Umbilical cord (tissue), 2 donors: ENCODE measurements around the gene TBC1D23. TPM values are rescaled to one million over a fixed set of nuclear protein-coding genes. Genes with fewer than 3 reads are reported as not detected.
"Not testable (repeated sequence)": the region's sequence is repeated elsewhere in the genome, so short reads cannot be mapped to it uniquely, and the experiment has no call there.

Experiments
- DNase-seq: peaks from one replicate; pipeline ENCODE4 v3.0.0-alpha.2; 2015; ENCODE audit warnings: low spot score
- total RNA-seq: library from RNA; depleted of rRNA; stranded (reverse); fragments of >200 nt; gene quantifications from one replicate; pipeline ENCODE4 v1.2.3, GENCODE V29; 2014; ENCODE audit warnings: low replicate concordance; ENCODE audit not compliant: insufficient read depth

TBC1D23 gene
- total RNA-seq, 1 donor from 2014 or later: 67.4 TPM

DNA sequence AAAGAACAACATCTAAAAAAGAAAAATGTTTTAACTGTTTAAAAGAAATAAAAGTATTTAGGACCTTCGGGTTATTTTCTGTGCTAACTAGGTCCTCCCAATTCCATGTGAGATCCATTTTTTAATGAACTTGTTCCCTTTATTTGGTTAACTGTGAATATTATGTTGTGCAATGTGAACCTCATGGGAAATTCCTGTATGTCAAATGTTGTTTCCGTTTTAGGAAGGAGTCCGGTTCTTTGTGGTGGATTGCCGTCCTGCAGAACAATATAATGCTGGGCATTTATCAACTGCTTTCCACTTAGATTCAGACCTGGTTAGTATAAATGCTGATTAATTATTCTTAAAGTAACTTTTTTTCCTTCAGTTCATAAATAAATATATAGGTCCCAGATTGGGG is 38.2 kb downstream of the TBC1D23 start:
- no peak for DNase-seq

DNA sequence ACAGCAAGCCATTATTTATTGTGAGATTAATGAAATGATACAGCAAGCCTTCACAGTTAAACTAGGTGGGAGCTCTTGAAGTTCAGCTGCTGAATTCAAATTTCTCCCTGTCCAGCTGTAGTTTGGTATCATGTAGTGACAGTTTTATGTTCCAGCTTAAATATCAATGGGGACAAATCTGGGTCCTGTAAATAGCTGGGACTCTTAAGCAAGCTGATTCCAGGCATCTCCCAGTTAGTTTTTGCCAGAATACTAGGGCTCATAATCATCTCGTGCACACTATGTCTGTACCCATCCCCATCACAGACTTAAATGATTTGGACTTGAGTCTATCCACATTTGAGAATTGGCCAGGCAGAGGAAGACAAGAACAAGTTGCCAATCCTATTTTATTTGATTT is 45.9 kb downstream of the TBC1D23 start:
- DNase-seq: no peak

DNA sequence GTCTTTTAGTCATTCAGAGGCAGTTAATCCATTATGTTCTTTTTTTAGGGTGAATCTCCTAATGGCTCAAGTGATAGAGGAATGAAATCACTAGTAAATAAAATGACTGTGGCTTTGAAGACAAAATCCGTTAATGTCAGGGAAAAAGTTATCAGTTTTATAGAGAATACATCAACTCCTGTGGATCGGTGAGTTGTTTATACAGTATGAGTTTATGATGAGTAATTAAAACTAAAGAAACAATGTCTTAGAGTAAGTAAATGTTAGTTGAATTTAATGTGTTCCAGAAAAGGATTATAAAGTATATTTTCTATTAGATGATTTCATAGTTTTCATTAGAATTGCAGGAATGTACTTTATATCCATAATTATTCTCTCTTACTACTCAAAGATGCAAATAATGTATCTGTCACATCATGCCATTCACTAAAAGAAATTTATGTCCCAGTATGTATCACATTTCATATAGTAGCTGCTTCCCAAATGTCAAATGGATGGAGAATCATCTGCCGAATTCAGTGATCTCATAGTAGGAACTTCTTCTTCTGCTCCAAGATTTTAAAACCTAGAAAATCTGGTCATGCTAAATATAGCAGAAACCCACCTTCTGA is 49.7 kb downstream of the TBC1D23 start:
- no peak for DNase-seq

DNA sequence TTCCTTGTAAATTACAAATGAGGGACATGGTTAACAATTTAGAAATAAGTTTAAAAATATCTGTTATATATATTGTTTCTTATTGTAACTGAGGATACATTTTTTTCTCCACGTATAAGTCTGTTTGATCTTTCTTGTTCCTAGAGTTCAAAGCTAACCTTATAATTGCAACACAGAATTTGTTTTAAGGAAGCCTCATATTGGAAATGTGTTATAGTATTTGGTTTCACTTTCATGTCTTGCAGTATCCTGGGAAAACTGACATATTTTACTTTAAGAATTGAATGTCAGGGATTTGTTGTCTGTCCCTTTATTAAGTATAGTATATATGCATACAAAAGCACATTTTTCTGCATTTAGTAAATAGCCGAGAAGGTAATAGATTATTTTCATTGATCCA is 50.2 kb downstream of the TBC1D23 start:
- no peak for DNase-seq

DNA sequence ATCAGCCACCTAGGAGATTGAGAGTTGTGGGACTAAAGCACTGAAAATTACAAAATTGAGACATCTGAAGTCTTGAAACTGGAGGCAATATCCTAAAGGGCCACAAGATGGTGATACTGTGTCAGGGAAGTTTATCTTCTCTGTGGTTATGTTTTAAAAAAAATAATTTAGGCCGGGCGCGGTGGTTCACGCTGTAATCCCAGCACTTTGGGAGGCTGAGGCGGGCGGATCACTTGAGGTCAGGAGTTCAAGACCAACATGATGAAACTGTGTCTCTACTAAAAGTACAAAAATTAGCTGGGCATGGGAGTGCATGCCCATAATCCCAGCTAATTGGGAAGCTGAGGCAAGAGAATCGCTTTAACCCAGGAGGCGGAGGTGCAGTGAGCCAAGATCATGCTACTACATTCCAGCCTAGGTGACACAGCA is 55.9 kb downstream of the TBC1D23 start:
- peak; percentile 70 for DNase-seq

DNA sequence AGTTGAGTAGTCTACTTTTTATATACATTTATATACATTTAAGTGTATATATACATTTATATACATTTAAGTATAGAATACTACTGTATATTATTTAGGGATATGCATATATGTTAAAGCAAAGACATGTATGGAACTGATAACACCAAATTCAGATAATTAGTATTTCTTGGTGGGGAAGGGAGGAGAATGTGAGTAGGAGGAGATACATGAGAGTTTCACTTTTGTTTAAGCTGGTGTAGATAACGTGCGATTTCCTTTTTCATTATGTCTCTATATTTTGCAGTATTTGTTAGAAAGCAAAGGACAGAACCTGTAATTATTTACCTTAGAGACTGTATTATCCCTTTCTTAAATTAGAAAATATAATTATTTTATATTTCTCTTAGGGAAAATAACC is 57.1 kb downstream of the TBC1D23 start:
- no peak for DNase-seq

DNA sequence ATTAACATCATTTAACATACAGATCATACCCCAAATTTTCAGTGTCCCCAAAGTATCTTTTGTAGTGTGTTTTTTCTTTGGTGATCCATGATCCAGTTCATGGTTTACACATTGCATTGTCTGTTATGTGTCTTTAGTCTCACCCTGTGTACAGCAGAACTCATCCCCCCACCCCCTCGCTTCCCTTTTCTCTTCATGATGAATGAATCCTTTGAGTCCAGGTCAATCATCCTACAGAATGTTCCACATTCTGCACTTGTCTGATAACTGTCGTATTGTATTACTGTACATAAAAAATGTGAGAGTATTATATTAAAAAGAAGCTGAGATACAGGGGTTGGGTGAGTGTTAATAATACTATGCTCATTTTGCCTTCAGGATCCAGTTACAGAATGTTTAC is 59.2 kb downstream of the TBC1D23 start:
- DNase-seq: no peak

DNA sequence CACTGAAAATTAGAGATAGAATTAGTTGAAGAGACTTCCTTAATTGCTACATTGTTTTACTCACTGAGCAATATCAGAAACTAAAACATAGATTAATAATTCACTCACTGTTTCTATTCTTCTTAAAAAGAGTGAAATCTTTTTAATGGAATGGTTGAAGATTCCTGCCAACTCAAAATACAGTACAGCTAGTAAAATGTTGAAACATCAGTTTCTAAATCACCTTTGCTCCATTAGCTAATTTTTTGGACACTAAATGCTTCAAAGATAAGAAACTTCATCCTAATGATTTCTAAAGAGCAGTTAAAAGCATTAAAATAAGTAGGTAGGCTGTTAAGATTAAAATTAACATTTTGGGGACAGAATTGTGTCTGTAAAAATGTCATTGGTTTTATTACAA is 63.3 kb downstream of the TBC1D23 start:
- DNase-seq: no peak

DNA sequence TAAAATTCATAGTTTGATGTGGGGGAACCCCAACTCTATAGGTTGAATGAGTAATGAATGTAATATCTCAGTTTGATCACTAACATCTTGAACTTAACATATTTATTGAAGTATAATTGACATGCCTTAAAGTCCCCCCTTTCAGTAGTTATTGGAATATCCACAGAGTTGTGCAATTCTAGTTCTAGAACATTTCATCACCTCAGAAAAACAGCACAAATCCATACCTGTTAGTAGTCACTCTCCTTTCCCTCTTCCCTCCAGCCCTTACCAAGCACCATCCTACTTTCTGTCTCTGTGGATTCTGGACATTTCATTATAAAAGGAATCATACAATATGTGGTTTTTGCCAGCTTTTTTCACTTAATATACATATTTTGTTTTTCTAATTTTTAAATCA is 65.0 kb downstream of the TBC1D23 start:
- no peak for DNase-seq

DNA sequence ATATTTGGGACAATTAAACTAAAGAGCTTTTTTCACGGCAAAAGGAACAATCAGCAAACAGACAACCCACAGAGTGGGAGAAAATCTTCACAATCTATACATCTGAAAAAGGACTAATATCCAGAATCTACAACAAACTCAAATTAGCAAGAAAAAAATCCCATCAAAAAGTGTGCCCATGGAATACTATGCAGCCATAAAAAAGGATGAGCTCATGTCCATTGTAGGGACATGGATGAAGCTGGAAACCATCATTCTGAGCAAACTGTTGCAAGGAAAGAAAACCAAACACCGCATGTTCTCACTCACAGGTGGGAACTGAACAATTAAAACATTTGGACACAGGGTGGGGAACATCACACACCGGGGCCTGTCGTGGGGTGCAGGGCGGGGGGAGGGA is 66.6 kb downstream of the TBC1D23 start:
- DNase-seq: not testable (repeated sequence)

DNA sequence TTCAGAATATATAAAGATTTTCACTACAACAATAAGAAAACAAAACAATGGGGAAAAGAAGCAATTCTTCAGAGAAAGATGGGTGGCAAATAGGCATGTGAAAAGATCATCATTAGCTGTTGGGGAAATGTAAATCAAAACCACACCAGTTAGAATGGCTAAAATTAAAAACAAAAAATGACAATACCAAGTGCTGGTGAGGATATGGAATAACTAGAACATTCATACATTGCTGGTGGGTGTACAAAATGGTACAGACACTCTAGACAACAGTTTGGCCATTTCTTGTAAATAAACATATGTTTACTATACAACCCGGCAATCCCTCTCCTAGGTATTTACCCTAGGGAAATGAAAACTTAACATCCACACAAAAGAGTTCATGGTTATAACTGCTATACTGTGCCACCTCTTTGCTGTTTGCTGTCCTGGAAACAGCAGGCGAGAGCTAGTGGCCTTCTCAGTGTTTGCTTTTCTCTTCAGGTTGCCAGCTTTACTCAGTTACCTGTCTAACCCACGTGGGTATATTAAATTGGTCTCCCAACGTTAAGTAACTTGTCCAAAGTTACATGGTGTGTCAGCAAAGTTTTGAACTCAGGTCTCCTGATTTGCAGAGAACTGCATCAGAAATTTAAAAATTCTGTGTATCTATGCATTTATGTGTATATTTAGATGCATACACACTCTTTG is 69.2 kb downstream of the TBC1D23 start:
- DNase-seq: no peak

DNA sequence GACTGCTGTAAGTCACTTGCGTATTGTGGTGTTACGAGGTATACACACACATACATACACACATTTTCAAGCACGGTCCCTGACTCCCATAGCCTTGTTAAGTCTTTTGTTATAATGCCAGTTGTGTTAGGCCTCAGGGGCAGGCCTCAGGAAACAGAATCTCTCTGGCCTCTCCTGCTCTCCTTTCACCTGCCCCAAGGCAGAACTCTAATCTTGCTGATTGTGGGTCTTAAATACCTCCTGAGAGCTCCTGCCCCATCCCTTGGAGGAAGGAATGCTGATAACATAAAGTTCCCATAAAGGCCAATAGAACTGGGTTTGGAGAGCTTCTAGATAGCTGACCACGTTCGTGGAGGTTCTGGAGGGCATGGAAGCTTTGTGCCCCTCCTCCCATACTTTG is 69.9 kb downstream of the TBC1D23 start:
- DNase-seq: no peak

DNA sequence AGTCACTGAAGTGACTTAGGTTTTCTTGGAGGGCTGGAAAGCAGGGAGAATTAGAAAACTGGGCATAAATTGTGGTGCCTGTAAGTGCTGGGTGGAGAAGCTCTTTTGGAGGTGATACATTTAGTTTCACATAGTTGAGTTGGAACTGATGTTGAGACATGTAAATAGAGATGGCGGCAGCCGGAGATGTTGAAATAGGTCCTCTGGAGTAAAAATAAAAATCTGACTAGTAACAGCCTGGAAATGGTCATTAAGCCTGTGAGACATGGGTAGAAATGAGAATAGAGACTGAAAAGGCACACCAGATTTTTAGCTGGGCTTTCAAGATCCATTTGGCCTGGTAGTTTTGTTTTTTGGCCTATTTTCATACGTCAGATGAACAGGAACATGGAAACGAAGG is 70.9 kb downstream of the TBC1D23 start:
- DNase-seq: no peak

DNA sequence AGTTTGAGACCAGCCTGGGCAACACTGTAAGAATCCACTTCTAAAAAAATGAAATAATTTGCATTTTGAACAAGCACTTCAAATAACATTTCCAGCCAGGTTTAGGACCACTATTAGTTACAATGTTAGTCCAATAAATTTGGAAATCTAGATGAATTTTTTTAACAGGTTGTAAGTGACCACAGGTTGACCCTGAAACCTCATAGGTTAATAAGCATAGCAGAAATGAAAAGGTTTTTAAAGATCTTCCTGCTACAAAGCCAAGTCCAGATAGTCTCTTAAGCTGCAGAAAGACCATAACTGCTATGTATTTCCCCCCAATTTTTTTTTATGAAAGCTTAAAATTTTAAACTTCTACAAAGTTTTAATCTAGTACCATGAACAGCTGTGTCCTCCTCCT is 72.3 kb downstream of the TBC1D23 start:
- DNase-seq: no peak

DNA sequence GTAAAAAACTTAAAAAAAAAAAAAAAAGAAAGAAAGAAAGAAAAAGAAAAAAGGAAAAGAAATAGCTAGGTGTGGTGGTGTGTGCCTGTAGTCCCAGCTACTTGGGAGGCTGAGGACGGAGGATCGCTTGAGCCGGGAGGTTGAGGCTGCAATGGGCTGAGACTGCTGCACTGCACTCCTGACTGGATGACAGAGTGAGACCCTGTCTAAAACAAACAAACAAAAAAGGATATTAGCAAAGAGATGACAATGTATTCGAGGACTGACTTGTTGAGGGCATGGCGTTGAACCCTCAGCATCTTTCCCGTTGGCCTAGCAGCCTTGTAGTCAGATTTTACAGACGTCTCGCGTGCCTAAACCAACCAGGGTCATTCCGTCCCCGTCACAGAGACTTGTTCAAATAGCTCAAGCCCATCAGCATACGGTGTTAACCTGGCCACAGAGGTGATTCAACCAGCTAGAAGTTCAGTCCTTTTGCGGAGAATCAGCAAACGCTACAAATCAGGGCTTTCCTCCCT is 73.2 kb downstream of the TBC1D23 start:
- DNase-seq: no peak

DNA sequence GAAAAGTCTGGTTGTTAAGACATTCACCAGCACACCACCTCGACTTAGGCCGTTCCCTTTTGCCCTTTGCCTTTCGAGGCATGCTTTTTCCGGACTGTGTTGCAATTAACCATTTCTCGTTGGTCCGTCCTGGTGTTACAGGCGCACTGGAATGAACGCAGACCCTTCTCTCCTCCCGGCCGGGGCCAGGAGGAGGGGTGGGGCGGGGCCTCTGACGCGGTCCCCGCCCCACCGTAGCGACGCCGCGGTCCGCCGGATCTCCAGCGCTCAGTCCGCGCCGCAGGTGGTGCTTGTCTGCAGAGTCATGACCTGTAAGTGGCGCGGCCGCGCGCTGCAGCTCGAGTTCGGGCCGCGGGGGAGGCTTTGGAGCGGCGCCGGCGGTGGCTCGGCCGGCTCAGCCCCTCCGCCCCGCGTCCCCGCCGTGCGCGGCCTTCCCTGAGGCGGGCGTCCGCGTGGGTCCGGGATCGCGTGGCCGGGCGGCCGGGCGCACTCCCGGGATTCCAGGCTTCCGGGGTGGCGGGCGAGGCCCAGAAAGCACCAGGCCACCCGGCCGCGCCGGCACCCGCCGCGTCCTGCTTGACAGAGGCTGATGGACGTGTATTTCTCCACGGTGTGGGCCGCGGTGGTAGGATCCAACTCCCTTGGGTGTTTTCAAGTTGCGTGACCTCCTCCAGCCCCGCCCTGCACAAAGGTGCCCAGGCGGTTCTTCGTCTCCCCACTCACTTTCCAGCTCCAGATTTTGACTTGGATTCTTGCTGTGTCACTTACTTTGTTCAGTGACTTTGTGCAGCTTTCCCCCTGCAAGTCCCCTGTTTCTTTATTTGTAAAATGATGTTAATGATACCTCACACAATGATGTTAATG is 73.9 kb downstream of the TBC1D23 start, which contains the start of gene NIT2:
TSS of gene NIT2 (plus strand) at position 270 of the 864 bp plus-strand sequence. CDS start at position 305, 35 bp downstream.
- peak; percentile 81 for DNase-seq

DNA sequence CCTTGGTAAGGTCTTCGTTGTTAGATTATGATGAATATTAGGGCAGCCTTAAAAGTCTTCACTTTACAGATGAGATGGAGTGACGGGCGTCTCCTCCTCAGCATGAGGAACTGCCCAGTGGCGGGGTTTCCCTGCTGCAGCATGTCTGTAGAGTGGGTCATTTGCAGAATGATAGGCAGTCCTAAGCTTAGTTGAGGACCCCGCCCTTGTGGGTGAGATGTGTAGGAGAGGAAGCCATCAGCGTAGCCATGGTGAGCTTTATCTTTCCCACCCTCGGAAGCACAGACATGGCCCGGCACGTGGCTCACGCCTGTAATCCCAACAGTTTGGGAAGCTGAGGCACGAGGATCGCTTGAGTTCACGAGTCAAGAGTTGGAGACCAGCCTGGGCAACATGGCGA is 74.6 kb downstream of the TBC1D23 start:
- peak; percentile 12 for DNase-seq

DNA sequence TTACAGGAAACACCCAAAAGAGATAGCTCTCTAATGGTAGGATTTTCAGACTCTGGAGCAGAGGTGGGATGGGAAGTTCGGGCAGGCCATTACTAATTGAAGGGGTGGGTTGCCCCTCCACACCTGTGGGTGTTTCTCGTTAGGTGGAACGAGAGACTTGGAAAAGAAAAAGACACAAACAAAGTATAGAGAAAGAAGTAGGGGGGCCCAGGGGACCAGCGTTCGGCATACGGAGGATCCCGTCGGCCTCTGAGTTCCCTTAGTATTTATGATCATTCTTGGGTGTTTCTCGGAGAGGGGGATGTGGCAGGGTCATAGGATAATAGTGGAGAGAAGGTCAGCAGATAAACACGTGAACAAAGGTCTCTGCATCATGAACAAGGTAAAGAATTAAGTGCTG is 75.4 kb downstream of the TBC1D23 start:
- not testable (repeated sequence) for DNase-seq

DNA sequence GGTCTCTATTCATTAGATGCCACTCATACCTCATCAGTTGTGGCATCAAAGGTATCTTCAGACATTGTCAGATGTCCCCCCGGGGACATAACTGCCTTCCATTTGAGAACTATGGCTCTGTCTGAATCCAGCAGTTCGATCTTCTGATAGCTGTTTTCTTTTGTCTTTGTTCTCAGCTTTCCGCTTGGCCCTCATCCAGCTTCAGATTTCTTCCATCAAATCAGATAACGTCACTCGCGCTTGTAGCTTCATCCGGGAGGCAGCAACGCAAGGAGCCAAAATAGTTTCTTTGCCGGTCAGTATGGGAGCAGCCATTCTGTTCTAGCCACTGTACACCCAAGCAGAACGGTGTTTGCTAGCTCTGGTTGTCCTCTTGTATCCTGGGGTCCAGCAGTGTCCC is 78.1 kb downstream of the TBC1D23 start:
- DNase-seq: no peak

DNA sequence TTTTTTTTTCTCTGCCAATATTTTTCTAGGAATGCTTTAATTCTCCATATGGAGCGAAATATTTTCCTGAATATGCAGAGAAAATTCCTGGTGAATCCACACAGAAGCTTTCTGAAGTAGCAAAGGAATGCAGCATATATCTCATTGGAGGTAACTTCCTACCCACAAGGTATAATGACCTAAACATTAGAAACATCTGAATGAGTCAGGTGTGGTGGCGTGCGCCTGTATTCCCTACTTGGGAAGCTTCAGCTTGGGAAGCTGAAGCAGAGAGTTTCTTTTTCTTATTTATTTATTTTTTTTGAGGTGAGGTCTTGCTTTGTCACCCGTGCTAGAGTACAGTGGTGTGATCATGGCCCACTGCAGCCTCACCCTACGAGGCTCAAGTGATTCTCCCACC is 79.0 kb downstream of the TBC1D23 start:
- no peak for DNase-seq

DNA sequence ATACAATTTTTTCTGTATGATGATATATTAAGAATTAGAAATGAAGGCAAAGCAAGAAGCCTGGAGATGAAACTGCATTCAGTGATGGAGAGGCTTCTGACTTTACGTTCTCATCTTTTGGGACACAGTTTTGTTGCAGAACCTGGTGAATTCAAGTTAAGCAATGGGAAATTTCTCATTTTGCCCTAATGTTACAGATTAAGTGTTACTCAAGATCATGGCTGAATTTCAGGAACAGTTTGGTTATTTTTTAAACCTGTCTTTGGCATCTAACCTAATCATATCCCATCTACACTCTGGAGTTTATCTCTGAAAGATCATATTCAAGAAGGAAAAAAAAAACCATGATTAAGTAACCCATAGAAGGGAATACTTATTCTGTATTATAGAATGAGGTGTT is 79.7 kb downstream of the TBC1D23 start:
- DNase-seq: no peak

DNA sequence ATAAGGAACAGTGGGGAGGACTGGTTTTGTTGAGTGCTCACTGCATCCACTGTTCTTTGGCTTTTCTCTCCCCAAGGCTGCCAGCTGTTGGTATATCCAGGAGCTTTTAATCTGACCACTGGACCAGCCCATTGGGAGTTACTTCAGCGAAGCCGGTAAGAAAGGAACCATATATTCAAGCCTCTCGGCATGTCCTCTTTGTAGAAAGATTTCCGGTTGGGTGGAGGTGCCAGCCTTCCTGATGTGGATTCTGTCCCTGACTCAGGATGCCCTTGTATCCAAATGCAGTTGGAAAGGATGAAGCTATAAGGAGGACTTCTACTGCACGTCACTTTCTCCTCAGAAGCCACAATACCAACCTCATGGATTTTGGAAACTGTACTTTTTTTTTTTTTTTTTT is 87.9 kb downstream of the TBC1D23 start:
- no peak for DNase-seq
